Neutrophil (primary cell): ENCODE data around the gene TNFRSF9.

ENCODE experiments used
- H3K27ac ChIP-seq: fragments of 200-600 bp; sonication (generic); 2 replicates; pipeline ENCODE4 v1.5.1; 2016; ENCODE audit warnings: mild to moderate bottlenecking, moderate library complexity
- H3K27me3 ChIP-seq: fragments of 200-600 bp; sonication (generic); 2 replicates; pipeline ENCODE4 v1.6.0; 2016; ENCODE audit warnings: mild to moderate bottlenecking
- H3K36me3 ChIP-seq: fragments of 200-600 bp; sonication (generic); 2 replicates; pipeline ENCODE4 v1.5.1; 2017
- H3K4me1 ChIP-seq, 2 experiments: fragments of 200-600 bp in 1 of 2; sonication (generic) in 1 of 2; 1 replicate in 1 of 2; 2 replicates in 1 of 2; pipeline versions ENCODE4 v1.5.1 to v1.6.1; 2013 to 2016; ENCODE audit warnings: low read depth in 1 of 2, low read length in 1 of 2, mild to moderate bottlenecking in 1 of 2, moderate library complexity in 1 of 2; ENCODE audit not compliant: control insufficient read depth in 1 of 2, insufficient read depth in 1 of 2
- H3K4me3 ChIP-seq, 2 experiments: fragments of 200-600 bp in 1 of 2; sonication (generic) in 1 of 2; 1 replicate in 1 of 2; 2 replicates in 1 of 2; pipeline ENCODE4 v1.5.1; 2013 to 2016; ENCODE audit warnings: low read depth in 1 of 2, low read length in 1 of 2, mild to moderate bottlenecking in 1 of 2, moderate library complexity in 1 of 2
- H3K9me3 ChIP-seq: fragments of 200-600 bp; sonication (generic); 2 replicates; pipeline ENCODE4 v1.5.1; 2016
- CTCF ChIP-seq: fragments of 200-600 bp; sonication (generic); IDR thresholded peaks from 2 replicates; pipeline ENCODE4 v1.5.1; 2016; ENCODE audit warnings: antibody characterized with exemption

TNFRSF9 gene

GRCh38 chr1:7886405-7886745 lies 54.3 kb downstream of the TNFRSF9 start:
- peaks cover 74% of the 10 kb centered on the region for H3K27me3 ChIP-seq
- no peak overlapping the region for H3K4me3 ChIP-seq
- TF ChIP-seq CTCF: no peak
- H3K9me3 ChIP-seq: no peaks in the 10 kb centered on the region
- H3K36me3 ChIP-seq: no peaks in the 10 kb centered on the region
- H3K4me1 ChIP-seq: no peaks in the 10 kb centered on the region
- no peak overlapping the region for H3K27ac ChIP-seq

DNA sequence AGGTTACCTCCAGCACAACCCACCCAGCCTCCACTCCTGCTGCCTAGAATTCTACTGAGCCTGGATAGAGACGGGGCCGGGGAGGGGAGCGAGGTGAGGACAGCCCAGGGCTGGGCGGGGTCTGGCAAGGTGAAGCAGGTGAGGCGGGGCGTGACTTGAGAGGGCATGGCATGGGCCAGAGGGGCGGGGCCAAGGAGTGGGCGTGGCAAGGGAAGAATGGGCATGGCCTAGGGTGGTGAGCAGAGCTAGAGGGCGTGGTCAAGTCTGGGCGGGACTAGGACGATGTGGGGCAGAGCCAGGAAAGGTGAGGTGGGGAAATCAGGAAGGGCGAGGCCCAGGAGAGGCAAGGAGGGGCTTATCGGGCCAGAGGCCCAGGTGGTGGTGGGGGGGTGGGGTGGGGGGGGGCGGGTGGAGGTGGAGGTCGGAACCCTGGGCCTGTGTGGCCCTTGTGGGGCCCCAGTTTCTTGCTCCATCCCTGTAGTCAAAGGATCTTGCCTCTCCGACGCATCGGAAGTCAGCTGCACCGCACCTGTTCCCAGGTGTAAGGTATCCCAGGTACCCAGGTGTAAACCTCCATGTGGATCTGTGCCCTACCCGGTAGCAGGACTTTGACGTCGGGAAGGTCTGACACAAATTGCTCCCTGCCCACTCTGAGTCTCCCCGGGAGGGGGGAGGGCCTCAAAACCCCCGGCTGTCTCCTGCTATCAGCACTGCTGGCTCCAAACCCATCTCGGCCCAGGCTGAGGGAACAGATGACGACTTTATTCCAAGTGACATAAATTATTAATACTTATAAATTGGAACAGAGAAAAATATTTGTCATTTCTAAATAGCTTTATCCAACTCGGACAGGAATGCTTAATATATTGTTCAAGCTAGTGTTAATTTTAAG lies 54.9 kb downstream of the TNFRSF9 start:
- Histone ChIP-seq H3K27ac (no peak overlapping the region), H3K4me3 (no peak overlapping the region), H3K27me3 (peaks cover 74% of the 10 kb centered on the region), H3K4me1 (no peaks in the 10 kb centered on the region), H3K36me3 (no peaks in the 10 kb centered on the region), H3K9me3 (no peaks in the 10 kb centered on the region)
- no peak for TF ChIP-seq CTCF

DNA sequence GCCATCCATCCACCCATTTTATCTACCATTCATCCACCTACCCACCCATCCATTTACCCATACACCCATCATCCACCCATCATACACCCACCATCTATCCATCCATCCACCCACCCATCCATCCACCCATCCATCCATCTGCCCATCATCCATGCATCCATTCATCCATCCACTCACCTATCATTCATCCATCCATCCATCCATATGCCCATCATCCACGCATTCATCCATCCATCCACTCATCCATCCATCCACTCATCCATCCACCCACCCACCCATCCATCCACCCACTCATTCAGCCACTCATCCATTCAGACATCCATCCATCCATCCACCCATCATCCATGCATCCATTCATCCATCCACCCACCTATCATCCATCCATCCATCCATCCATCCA lies 55.9 kb downstream of the TNFRSF9 start:
- Histone ChIP-seq H3K4me1 (no peaks in the 10 kb centered on the region), H3K27ac (no peak overlapping the region), H3K27me3 (peaks cover 69% of the 10 kb centered on the region), H3K4me3 (no peak overlapping the region), H3K36me3 (no peaks in the 10 kb centered on the region), H3K9me3 (no peaks in the 10 kb centered on the region)
- no peak for TF ChIP-seq CTCF

- H3K9me3 ChIP-seq: no peaks in the 10 kb centered on the region
- no peaks in the 10 kb centered on the region for H3K4me1 ChIP-seq
- no peak overlapping the region for H3K4me3 ChIP-seq
- H3K27ac ChIP-seq: no peak overlapping the region
- H3K27me3 ChIP-seq: peaks cover 22% of the 10 kb centered on the region
- H3K36me3 ChIP-seq: no peaks in the 10 kb centered on the region
- TF ChIP-seq CTCF: no peak
Observed at GRCh38 chr1:7879228-7879627, 61.4 kb downstream of the TNFRSF9 start.

GRCh38 chr1:7878027-7878426 lies 62.6 kb downstream of the TNFRSF9 start:
- no peak for TF ChIP-seq CTCF
- Histone ChIP-seq H3K4me1 (no peaks in the 10 kb centered on the region), H3K27ac (no peak overlapping the region), H3K4me3 (no peak overlapping the region), H3K27me3 (peaks cover 11% of the 10 kb centered on the region), H3K36me3 (no peaks in the 10 kb centered on the region), H3K9me3 (no peaks in the 10 kb centered on the region)
